ENCODE measurements around the gene SAMSN1. TPM values are rescaled to one million over a fixed set of nuclear protein-coding genes. Genes with fewer than 3 reads are reported as not detected.

SAMSN1 gene
- total RNA-seq, 1 experiment from 2014 or later = 2.8 TPM

GRCh38 chr21:14453339-14454015, 92.6 kb downstream of the SAMSN1 start:
- Histone ChIP-seq H2BK5ac (ENCODE audit: insufficient read length, low read length) (no peak overlapping the region), H3K14ac (ENCODE audit: insufficient read depth, low read length) (no peak overlapping the region), H4K20me1 (ENCODE audit: control insufficient read depth, insufficient read depth, insufficient read length) (no peaks in the 10 kb centered on the region), H2BK12ac (ENCODE audit: insufficient read length, low read depth, low read length) (no peak overlapping the region), H3T11ph (ENCODE audit: low read length) (no peak overlapping the region), H2BK20ac (ENCODE audit: low read depth, low read length, poor library complexity, severe bottlenecking) (no peak overlapping the region), H3K18ac (ENCODE audit: insufficient read length, low read depth, low read length) (no peak overlapping the region), H3K23ac (ENCODE audit: insufficient read length, low read depth, low read length) (no peak overlapping the region), H3K79me2 (ENCODE audit: insufficient read depth, low read length) (no peaks in the 10 kb centered on the region), H4K8ac (replicated peaks; ENCODE audit: insufficient read length, low read depth, low read length) (no peak overlapping the region), H2BK120ac (ENCODE audit: low read depth, low read length, poor library complexity, severe bottlenecking) (no peak overlapping the region), H3K23me2 (ENCODE audit: insufficient read length, low read depth, low read length, poor library complexity, severe bottlenecking) (no peaks in the 10 kb centered on the region), H3K79me1 (ENCODE audit: insufficient read depth, low read depth, low read length, poor library complexity, severe bottlenecking) (no peaks in the 10 kb centered on the region), H2BK15ac (ENCODE audit: low read depth, low read length) (no peak overlapping the region), H2AFZ (ENCODE audit: low read length) (no peak overlapping the region), H3K9ac (ENCODE audit: extremely low read depth, insufficient read length, low read length) (no peak overlapping the region), H4K91ac (ENCODE audit: insufficient read length, low read depth, low read length) (no peak overlapping the region), H3K27me3 (ENCODE audit: insufficient read depth, low read length) (no peaks in the 10 kb centered on the region), H3K9me3 (ENCODE audit: control insufficient read depth, low read depth, low read length) (no peaks in the 10 kb centered on the region), H3K4me2 (ENCODE audit: insufficient read depth, insufficient read length, low read length) (no peak overlapping the region), H2AK5ac (ENCODE audit: insufficient read length, low read length) (no peak overlapping the region), H4K5ac (ENCODE audit: insufficient read length, low read depth, low read length) (no peak overlapping the region), H3K56ac (ENCODE audit: insufficient read length, low read depth, low read length) (no peak overlapping the region), H3K27ac (ENCODE audit: insufficient read length, low read depth, low read length) (no peak overlapping the region), H3K4ac (ENCODE audit: low read depth, low read length) (no peak overlapping the region), H3K4me1 (ENCODE audit: insufficient read depth, low read length) (no peaks in the 10 kb centered on the region)
- H3K4me3 Mint-ChIP-seq = no peak overlapping the region
- no peak overlapping the region for H3K27ac Mint-ChIP-seq
- TF ChIP-seq CTCF (conservative IDR thresholded peaks at IDR 0.05) = no peak
- no peaks in the 10 kb centered on the region; a peak in 1 of 5 replicates for H3K9me3 Mint-ChIP-seq
- DNase-seq = no peak
- peaks cover 6 to 12% of the 10 kb centered on the region in 2 experiments for H3K4me1 Mint-ChIP-seq
- H3K36me3 Mint-ChIP-seq (ENCODE audit: insufficient read depth in 1 of 3, low read depth in 3 of 3) = peaks cover 0 to under 1% (median 0%) of the 10 kb centered on the region in 3 experiments; a peak in 3 of 7 replicates
- WGBS (ENCODE audit: extremely low coverage, insufficient read length, low lambda C conversion rate) = no CpG with 5 or more reads among the region's 4 CpGs
- no peaks in the 10 kb centered on the region for H3K27me3 Mint-ChIP-seq (ENCODE audit: low read depth)

All from H9 (cell line).